Measurements from ENCODE around the gene ACOT12. TPM values are rescaled to one million over a fixed set of nuclear protein-coding genes. Genes with fewer than 3 reads are reported as not detected.

ACOT12 gene
- total and polyA plus RNA-seq, 9 of the 15 experiments (the other 6 are each of a cell fraction or from before 2014, with no cell fraction given): 0.03 TPM; not detected in 8

DNA sequence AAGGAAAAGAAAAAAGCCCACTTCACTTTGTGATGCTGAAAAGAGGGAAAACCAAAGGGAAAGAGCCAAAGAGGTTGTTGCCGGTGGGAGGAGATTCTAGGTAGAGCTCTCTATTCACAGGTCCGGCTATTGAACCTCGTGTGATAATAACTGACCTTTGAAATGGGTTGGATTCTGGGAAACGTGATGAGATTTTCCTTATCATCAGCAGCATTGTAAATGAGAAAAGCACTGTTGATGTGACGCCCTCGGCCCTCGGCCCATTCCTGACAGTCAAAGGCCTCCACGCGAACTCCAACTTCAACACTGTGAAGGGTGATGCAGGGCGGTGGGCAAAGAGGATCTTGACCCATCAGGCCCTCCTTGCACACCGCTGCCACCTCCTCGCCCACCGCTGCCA is 49.2 kb downstream of the ACOT12 start:
- Histone ChIP-seq H2AFZ (ENCODE audit: low read depth, low read length) (no peak overlapping the region), H3K9ac (ENCODE audit: insufficient read depth in 1 of 2, low read depth in 2 of 2, low read length in 2 of 2) (no peak overlapping the region), H4K20me1 (replicated peaks; ENCODE audit: control insufficient read depth, insufficient read depth, low read length) (no peaks in the 10 kb centered on the region), H3K4me1 (replicated peaks in 1 of 2; ENCODE audit: control insufficient read depth in 2 of 2, insufficient read depth in 2 of 2, low read length in 2 of 2) (no peaks in the 10 kb centered on the region), H3K9me1 (ENCODE audit: control insufficient read depth, insufficient read depth, low read length) (no peaks in the 10 kb centered on the region), H3K27ac (ENCODE audit: extremely low read depth, low read depth, low read length) (no peak overlapping the region), H3K4me3 (no peak overlapping the region), H3K9me3 (replicated peaks; ENCODE audit: control insufficient read depth, insufficient read depth, low read depth, low read length) (no peaks in the 10 kb centered on the region), H3K36me3 (ENCODE audit: control insufficient read depth, insufficient read depth, low read length) (no peaks in the 10 kb centered on the region), H3K27me3 (ENCODE audit: control insufficient read depth in 2 of 2, insufficient read depth in 2 of 2, low read length in 2 of 2) (peaks cover 23 to 24% of the 10 kb centered on the region in 2 experiments; a peak in 4 of 5 replicates), H3K4me2 (ENCODE audit: insufficient read depth, low read length) (no peak overlapping the region), H3K79me2 (ENCODE audit: control insufficient read depth, insufficient read depth, low read length) (no peaks in the 10 kb centered on the region)
- 2% methylated on average over 13 of the region's 13 CpGs for WGBS (ENCODE audit: insufficient coverage, low coverage, missing lambda C conversion rate)
- intact Hi-C loops (cut with micrococcal nuclease) (no loop called here), in situ Hi-C loops (cut with MboI) (no loop called here)
- TF ChIP-seq ZNF695 (CRISPR knock-in tag; IDR thresholded peaks at IDR 0.05) (no peak), ZBTB33 (CRISPR knock-in tag; IDR thresholded peaks at IDR 0.05) (no peak), EGR1 (conservative IDR thresholded peaks at IDR 0.05) (no peak), ZNF764 (CRISPR knock-in tag; IDR thresholded peaks at IDR 0.05; ENCODE audit: low read depth) (no peak), CTBP1 (IDR thresholded peaks at IDR 0.05; ENCODE audit: borderline replicate concordance) (no peak), ZNF76 (CRISPR knock-in tag; IDR thresholded peaks at IDR 0.05; ENCODE audit: borderline replicate concordance) (no peak), ZNF77 (CRISPR knock-in tag; IDR thresholded peaks at IDR 0.05) (no peak), POLR2A (conservative IDR thresholded peaks at IDR 0.05) (no peak)
- CTCF ChIA-PET (ENCODE audit: low intra/inter-chr PET ratio): no interaction called here
- FAIRE-seq (no peak), ATAC-seq (no peak), DNase-seq (ENCODE audit: extremely low read depth in 1 of 4, low spot score in 3 of 4) (no peak)
- no TSS peak for BruUV-seq (replicated peaks)
- POLR2A ChIA-PET: no interaction called here

All from K562 (cell line).